ENCODE results near the gene GSTCD. TPM values are rescaled to one million over a fixed set of nuclear protein-coding genes. Genes with fewer than 3 reads are reported as not detected.

Gene GSTCD, protein sequence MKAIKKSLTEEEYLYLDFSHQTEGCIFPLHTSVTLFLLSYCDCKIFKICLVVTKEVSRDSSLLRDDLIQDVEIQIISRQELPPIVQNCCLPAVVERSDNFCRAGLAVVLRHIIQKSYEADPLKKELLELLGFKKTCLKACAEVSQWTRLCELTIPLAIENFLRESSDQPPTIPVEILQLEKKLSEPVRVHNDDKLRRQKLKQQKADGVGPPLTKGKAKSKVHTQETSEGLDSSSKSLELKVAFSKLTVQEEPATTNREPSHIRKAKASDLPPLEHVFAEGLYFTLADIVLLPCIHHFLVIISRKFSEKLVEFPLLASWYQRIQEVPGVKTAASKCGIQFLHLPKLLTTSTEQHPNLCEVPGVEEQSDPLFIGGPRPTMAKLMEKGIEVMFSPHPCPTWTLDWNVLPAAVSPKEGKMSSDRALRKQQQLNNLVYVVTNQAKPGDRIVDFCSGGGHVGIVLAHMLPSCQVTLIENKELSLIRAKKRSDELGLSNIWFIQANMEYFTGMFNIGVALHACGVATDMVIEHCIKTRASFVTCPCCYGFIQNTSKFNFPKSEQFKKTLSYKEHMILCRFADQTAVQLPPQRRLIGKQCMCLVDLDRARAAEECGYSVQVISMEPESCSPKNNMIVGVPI
- 11.1 and 17.9 TPM in 2 replicates for total RNA-seq

DNA sequence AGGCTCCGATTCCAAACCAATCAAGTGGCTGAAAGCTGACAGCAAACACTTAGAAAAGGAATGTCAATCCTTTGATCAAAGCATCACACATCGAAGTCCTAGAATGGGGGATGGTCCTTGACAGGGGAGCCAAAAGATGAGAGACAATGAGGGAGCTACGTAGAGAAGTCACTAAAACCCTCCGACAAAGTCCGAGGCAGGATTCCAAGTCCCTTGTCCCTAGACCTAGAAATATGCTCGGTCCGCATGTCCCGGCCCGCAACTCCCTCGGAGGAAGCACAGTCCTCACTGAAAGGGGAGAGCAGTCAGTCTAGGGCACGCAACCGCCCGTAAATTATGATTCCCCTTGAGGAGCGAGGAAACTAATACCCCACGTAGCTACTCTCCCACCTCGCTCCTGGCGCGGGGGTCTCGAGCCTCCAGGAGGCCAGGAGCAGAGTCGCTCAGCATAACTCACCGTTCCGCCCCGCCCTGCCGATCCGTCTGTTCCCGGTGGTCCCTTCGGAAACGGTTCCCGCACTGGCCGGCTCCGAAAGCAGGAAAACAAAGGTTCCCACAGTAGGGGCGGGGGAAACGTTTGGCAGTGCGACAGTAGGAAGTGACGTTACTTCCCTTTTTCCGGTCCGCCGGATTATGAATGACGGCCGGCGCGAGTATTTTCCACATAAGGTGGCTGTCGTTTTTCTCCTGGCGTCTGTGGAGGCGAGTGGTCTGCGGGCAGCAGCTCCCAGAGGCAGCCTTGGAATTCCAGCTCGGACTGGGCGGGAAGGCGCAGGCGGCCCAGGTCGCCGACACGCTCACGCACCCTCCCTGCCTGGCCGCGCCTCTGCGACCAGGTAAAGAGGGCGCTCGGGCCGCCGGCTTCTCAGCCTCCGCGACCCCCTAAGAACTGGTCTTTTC, at the start of gene GSTCD, which contains the start of gene INTS12:
TSS of gene GSTCD (plus strand) at position 604 of the 900 bp plus-strand sequence. CDS start 8,830 bp downstream, outside the sequence.
TSS of gene INTS12 (minus strand) at position 509 of the 900 bp plus-strand sequence. CDS start 8,684 bp downstream, outside the sequence.

DNA sequence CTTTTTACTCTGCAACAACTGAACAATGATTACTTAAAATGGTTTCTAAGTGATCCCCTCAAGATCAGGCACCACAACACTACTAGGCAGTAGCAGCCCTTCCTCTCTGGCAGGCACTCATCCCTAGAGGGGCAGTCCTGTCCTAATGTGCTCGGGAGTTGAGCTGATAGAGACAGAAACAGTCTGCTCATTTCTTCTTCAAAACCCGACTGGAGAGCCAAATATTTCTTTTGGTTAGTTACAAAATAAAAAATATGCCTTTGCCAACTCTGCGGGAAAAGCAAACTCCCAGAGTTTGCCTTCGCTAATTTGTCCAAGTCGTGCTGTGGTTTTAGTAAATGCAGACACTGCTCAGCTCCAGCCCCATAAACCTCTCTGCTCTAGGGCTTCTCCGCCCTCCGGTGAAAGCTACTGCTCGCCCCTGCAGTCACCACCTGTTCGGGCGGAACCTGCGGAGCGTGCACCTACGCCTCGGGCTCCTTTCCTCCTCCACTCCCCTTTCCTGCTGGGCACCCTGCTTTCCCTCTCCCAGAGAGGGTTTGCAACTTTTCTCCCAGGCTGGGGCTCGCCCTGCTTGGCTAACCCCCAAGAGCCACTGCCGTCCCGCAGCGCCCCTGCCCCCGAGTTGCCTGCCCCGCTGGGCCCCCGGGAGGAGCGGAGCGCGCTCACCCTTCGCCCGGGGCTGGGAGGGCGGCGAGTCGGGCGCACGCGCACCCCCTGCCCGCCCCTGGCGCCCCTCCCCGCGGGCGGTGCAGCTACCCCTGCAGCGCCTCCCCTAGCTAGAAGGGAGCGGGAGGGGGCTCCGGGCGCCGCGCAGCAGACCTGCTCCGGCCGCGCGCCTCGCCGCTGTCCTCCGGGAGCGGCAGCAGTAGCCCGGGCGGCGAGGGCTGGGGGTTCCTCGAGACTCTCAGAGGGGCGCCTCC, 186.3 kb downstream of the GSTCD start, which contains the start of gene NPNT:
TSS of gene NPNT (plus strand) at position 812 of the 923 bp plus-strand sequence. CDS start 182 bp downstream, outside the sequence.

Other genes starting within 250 kb of the GSTCD start
- gene PPA2, start 234.7 kb upstream of the GSTCD start, total RNA-seq, result 138 and 148 TPM in 2 replicates
- under 0.01 TPM in 1 of 2 replicates, not detected in the other for gene ARHGEF38, start 156.2 kb upstream of the GSTCD start, total RNA-seq
- gene INTS12, start 95 bp upstream of the GSTCD start, total RNA-seq, result 18.6 and 21.7 TPM in 2 replicates
- 5.2 and 7.1 TPM in 2 replicates for gene NPNT, start 186.7 kb downstream of the GSTCD start, total RNA-seq